ENCODE measurements around the gene PBX4.
A peak's percentile ranks its signal among the peaks of the same experiment; 100 is the strongest.

Gene PBX4

GRCh38 chr19:19558055-19558454 is 60.4 kb downstream of the PBX4 start:
- TF ChIP-seq CTCF (IDR thresholded peaks at IDR 0.05; ENCODE audit: unreplicated experiment in 3 of 3): no peak
- no peaks in the 10 kb centered on the region for H3K27me3 Mint-ChIP-seq (ENCODE audit: low read depth)
- no peaks in the 10 kb centered on the region for H3K4me1 Mint-ChIP-seq
- H3K4me3 Mint-ChIP-seq: no peak overlapping the region
- peaks cover 14% of the 10 kb centered on the region for H3K36me3 Mint-ChIP-seq (ENCODE audit: low read depth)
- no peaks in the 10 kb centered on the region for H3K9me3 Mint-ChIP-seq
- no peak overlapping the region for H3K27ac Mint-ChIP-seq

GRCh38 chr19:19554074-19555023 is 64.1 kb downstream of the PBX4 start:
- no peaks in the 10 kb centered on the region for H3K9me3 Mint-ChIP-seq

GRCh38 chr19:19553670-19554069 is 64.8 kb downstream of the PBX4 start:
- H3K9me3 Mint-ChIP-seq: no peaks in the 10 kb centered on the region

More at GRCh38 chr19:19554074-19555023, 64.1 kb downstream of the PBX4 start:
- Mint-ChIP-seq H3K27me3 (ENCODE audit: low read depth) (peaks cover 5% of the 10 kb centered on the region), H3K36me3 (ENCODE audit: low read depth) (no peaks in the 10 kb centered on the region), H3K4me1 (peaks cover 10% of the 10 kb centered on the region), H3K4me3 (no peak overlapping the region), H3K27ac (no peak overlapping the region)
- peak; percentile 46 to 56 (median 54) for TF ChIP-seq CTCF (IDR thresholded peaks at IDR 0.05; ENCODE audit: unreplicated experiment in 3 of 3)

GRCh38 chr19:19552798-19553197 is 65.7 kb downstream of the PBX4 start:
- Mint-ChIP-seq H3K36me3 (ENCODE audit: low read depth) (no peaks in the 10 kb centered on the region), H3K4me1 (peaks cover 16% of the 10 kb centered on the region), H3K4me3 (no peak overlapping the region), H3K27ac (no peak overlapping the region), H3K27me3 (ENCODE audit: low read depth) (peaks cover 5% of the 10 kb centered on the region), H3K9me3 (no peaks in the 10 kb centered on the region)
- peak; percentile 51 to 59 (median 56) for TF ChIP-seq CTCF (IDR thresholded peaks at IDR 0.05; ENCODE audit: unreplicated experiment in 3 of 3)

More at GRCh38 chr19:19553670-19554069, 64.8 kb downstream of the PBX4 start:
- peaks cover 5% of the 10 kb centered on the region for H3K27me3 Mint-ChIP-seq (ENCODE audit: low read depth)
- H3K36me3 Mint-ChIP-seq (ENCODE audit: low read depth): no peaks in the 10 kb centered on the region
- H3K4me3 Mint-ChIP-seq: no peak overlapping the region
- H3K4me1 Mint-ChIP-seq: peaks cover 15% of the 10 kb centered on the region
- H3K27ac Mint-ChIP-seq: no peak overlapping the region
- TF ChIP-seq CTCF (IDR thresholded peaks at IDR 0.05; ENCODE audit: unreplicated experiment in 3 of 3): no peak

GRCh38 chr19:19551853-19552192 is 66.7 kb downstream of the PBX4 start:
- Mint-ChIP-seq H3K27ac (no peak overlapping the region), H3K36me3 (ENCODE audit: low read depth) (no peaks in the 10 kb centered on the region), H3K27me3 (ENCODE audit: low read depth) (peaks cover 5% of the 10 kb centered on the region), H3K9me3 (no peaks in the 10 kb centered on the region), H3K4me1 (peaks cover 16% of the 10 kb centered on the region), H3K4me3 (no peak overlapping the region)
- TF ChIP-seq CTCF (IDR thresholded peaks at IDR 0.05; ENCODE audit: unreplicated experiment in 3 of 3): no peak

Data from nephron (organoid).